ENCODE results near the gene CYP2B6.

DNA sequence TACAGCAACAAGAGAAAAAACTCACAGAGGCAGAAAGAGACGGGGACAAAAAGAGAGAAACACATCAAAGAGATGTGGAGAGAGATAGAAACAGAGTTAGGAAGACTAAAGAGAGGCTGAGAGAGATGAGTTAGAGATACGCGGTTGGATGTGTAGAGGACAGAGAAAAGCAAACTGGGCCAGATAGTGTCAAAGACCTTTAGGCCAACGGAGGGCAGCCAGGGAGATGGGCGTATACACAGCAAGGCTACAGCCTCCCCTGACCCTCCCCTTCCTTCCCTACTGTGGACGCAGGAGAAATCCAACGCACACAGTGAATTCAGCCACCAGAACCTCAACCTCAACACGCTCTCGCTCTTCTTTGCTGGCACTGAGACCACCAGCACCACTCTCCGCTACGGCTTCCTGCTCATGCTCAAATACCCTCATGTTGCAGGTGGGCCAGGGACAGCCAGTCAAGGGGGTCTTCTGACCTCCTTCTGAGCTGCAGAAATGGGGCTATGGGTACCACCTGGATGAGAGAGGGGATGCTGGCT lies 18.7 kb downstream of the CYP2B6 start:
- TF ChIP-seq CTCF (IDR thresholded peaks at IDR 0.05 in 4 of 5, conservative IDR thresholded peaks at IDR 0.05 in 1 of 5) (no peak), POLR2A (IDR thresholded peaks at IDR 0.05) (no peak)
